Measurements from ENCODE around the gene MYRFL.

Gene MYRFL

DNA sequence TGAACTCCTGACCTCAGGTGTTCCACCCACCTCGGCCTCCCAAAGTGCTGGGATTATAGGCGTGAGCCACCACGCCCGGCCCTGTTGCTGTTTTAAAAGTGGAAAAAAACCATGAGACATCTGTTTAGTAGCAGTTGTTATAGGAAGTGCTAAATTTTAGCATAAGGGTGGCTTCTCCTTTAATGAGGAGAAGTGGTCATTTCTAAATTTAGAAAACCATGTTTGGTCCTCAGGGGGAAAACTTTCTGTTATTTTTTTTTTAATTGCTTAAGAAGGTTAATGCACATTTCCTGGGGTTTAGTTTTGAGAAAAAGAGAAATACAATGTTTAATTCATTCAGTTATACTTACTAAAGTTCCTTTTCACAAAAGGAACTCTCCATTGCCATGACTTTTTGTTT is 102.1 kb downstream of the MYRFL start:
- Histone ChIP-seq H3K4me3 (ENCODE audit: low read depth, low read length) (no peak overlapping the region), H3K27ac (no peak overlapping the region), H3K36me3 (no peaks in the 10 kb centered on the region), H3K9me3 (ENCODE audit: severe bottlenecking) (no peaks in the 10 kb centered on the region), H3K27me3 (ENCODE audit: insufficient read depth, low read depth, severe bottlenecking) (no peaks in the 10 kb centered on the region)
- DNase-seq, result no peak
- TF ChIP-seq, protein P1, sequence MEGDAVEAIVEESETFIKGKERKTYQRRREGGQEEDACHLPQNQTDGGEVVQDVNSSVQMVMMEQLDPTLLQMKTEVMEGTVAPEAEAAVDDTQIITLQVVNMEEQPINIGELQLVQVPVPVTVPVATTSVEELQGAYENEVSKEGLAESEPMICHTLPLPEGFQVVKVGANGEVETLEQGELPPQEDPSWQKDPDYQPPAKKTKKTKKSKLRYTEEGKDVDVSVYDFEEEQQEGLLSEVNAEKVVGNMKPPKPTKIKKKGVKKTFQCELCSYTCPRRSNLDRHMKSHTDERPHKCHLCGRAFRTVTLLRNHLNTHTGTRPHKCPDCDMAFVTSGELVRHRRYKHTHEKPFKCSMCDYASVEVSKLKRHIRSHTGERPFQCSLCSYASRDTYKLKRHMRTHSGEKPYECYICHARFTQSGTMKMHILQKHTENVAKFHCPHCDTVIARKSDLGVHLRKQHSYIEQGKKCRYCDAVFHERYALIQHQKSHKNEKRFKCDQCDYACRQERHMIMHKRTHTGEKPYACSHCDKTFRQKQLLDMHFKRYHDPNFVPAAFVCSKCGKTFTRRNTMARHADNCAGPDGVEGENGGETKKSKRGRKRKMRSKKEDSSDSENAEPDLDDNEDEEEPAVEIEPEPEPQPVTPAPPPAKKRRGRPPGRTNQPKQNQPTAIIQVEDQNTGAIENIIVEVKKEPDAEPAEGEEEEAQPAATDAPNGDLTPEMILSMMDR (IDR thresholded peaks at IDR 0.05; ENCODE audit: low read depth, low read length), result no peak

DNA sequence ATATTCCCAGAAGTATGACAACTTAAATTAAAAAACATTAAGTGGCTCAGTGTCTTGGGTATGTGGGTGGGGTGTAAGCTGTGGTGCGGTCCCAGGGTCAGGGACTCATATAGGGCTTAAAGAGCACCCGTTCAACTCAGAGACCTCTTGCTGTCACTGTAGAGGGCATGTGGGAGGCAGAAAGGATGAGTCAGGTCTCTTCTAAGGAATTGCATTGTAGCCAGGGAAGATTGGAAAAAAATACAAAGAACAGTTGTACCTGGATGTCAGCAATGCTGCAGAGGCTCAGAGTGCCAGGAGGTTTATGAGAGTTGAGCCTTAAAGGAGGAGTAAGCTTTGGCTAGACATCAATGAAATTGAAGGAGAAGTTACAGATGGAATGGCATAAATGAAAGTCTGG is 104.1 kb downstream of the MYRFL start:
- H3K36me3 ChIP-seq, result no peaks in the 10 kb centered on the region
- TF ChIP-seq, protein P1 (IDR thresholded peaks at IDR 0.05; ENCODE audit: low read depth, low read length), result no peak
- no peaks in the 10 kb centered on the region for H3K9me3 ChIP-seq (ENCODE audit: severe bottlenecking)
- no peaks in the 10 kb centered on the region for H3K27me3 ChIP-seq (ENCODE audit: insufficient read depth, low read depth, severe bottlenecking)
- H3K4me3 ChIP-seq (ENCODE audit: low read depth, low read length), result no peak overlapping the region
- DNase-seq, result no peak
- H3K27ac ChIP-seq, result no peak overlapping the region

DNA sequence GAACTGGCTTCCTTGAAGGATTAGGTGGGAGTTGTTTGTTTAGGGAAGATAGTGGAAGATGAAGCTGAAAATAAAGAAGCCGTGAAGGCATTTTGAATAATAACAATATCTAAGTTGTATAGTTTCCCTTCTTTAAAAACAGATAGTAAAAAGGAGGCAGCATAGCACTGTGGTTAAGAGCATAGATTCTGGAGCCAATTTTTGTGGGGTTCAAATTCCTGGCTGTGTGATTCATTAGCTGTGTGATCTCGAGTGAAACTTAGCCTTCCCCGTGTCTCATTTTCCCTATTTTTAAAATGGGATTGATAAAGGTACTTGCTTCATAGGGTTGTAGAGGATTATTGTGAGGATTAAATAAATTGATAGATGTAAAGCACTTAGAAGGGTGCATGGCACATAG is 104.5 kb downstream of the MYRFL start:
- DNase-seq, result no peak
- TF ChIP-seq, protein P1 (IDR thresholded peaks at IDR 0.05; ENCODE audit: low read depth, low read length), result no peak
- no peaks in the 10 kb centered on the region for H3K9me3 ChIP-seq (ENCODE audit: severe bottlenecking)
- no peaks in the 10 kb centered on the region for H3K27me3 ChIP-seq (ENCODE audit: insufficient read depth, low read depth, severe bottlenecking)
- no peak overlapping the region for H3K27ac ChIP-seq
- H3K36me3 ChIP-seq, result no peaks in the 10 kb centered on the region
- H3K4me3 ChIP-seq (ENCODE audit: low read depth, low read length), result no peak overlapping the region

DNA sequence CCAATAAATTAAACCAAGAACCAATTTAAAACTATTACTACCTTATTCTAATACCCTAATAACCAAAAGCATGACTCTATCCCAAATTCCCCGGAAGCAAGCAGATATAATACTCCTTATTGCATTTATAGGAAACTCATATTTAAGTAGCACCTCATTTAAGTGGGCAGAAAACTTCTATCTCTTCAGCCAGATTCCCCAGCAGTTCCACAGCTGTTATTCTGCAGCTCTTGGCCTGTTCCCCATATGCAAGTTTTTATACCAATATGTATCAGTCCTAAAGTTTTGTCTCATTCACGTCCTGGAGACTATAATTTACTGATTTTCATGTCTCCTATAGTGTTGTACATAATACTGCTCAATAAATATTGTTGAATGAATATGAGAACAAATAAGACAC is 106.5 kb downstream of the MYRFL start:
- TF ChIP-seq, protein P1 (IDR thresholded peaks at IDR 0.05; ENCODE audit: low read depth, low read length), result no peak
- Histone ChIP-seq H3K36me3 (no peaks in the 10 kb centered on the region), H3K4me3 (ENCODE audit: low read depth, low read length) (no peak overlapping the region), H3K27ac (no peak overlapping the region), H3K9me3 (ENCODE audit: severe bottlenecking) (no peaks in the 10 kb centered on the region), H3K27me3 (ENCODE audit: insufficient read depth, low read depth, severe bottlenecking) (no peaks in the 10 kb centered on the region)
- DNase-seq, result no peak

DNA sequence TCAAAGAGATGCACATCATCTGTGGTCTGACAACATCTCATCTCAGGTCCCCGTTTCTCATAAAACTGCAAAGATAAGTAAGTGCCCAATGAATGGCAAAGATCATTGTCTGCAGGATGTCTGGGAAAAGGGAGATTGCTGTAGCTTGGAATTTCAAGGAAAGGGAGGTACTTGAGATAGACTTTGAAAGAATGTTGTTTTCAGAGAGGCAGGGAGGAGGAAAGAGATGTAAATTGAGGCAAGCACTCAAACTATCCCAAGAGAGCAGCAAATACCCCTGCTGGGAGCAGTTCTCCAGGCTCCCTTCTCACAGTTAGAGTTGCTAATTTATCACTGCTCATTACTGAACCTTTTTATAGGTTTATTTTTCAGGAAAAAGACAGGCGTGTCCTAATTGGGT is 107.1 kb downstream of the MYRFL start:
- no peak for DNase-seq
- Histone ChIP-seq H3K4me3 (ENCODE audit: low read depth, low read length) (no peak overlapping the region), H3K27me3 (ENCODE audit: insufficient read depth, low read depth, severe bottlenecking) (no peaks in the 10 kb centered on the region), H3K27ac (no peak overlapping the region), H3K36me3 (no peaks in the 10 kb centered on the region), H3K9me3 (ENCODE audit: severe bottlenecking) (no peaks in the 10 kb centered on the region)
- TF ChIP-seq, protein P1 (IDR thresholded peaks at IDR 0.05; ENCODE audit: low read depth, low read length), result no peak

Measured in WERI-Rb-1 (cell line).